CD14-positive monocyte (primary cell): ENCODE measurements around the gene C19orf33. TPM values are rescaled to one million over a fixed set of nuclear protein-coding genes. Genes with fewer than 3 reads are reported as not detected.
"Not testable (repeated sequence)": the region's sequence is repeated elsewhere in the genome, so short reads cannot be mapped to it uniquely, and the experiment has no call there.

Source experiments
- DNase-seq, 3 donors: peaks; one replicate each; pipeline ENCODE4 v3.0.0-alpha.2; 2011 to 2022
- H2AFZ ChIP-seq: 2 replicates; pipeline ENCODE4 v1.6.0; 2012; ENCODE audit warnings: mild to moderate bottlenecking, low read depth, low read length, inconsistent platforms; ENCODE audit not compliant: insufficient read depth, poor library complexity, severe bottlenecking
- H3K27ac ChIP-seq, 2 donors: 1 replicate in 1 of 2; 2 replicates in 1 of 2; pipeline ENCODE4 v1.5.1; 2012 to 2013; ENCODE audit warnings: low read length in 2 of 2, control low read depth in 1 of 2, inconsistent platforms in 1 of 2, low read depth in 1 of 2, mild to moderate bottlenecking in 1 of 2
- H3K27me3 ChIP-seq, 2 donors: one replicate each; pipeline versions ENCODE4 v1.6.0 to v1.6.1; 2011 to 2013; ENCODE audit warnings: low read length in 2 of 2; ENCODE audit not compliant: control insufficient read depth in 2 of 2, insufficient read depth in 2 of 2
- H3K36me3 ChIP-seq, 2 donors: replicated peaks in 1 of 2; 1 replicate in 1 of 2; 2 replicates in 1 of 2; pipeline versions ENCODE4 v1.5.1 to v1.6.1; 2012 to 2013; ENCODE audit warnings: low read length in 2 of 2, control low read depth in 1 of 2, inconsistent platforms in 1 of 2, mild to moderate bottlenecking in 1 of 2; ENCODE audit not compliant: insufficient read depth in 2 of 2, control insufficient read depth in 1 of 2
- H3K4me1 ChIP-seq, 2 donors: 1 replicate in 1 of 2; 2 replicates in 1 of 2; pipeline versions ENCODE4 v1.5.1 to v1.6.1; 2012 to 2013; ENCODE audit warnings: low read length in 2 of 2, control low read depth in 1 of 2, inconsistent platforms in 1 of 2, mild to moderate bottlenecking in 1 of 2, moderate library complexity in 1 of 2; ENCODE audit not compliant: insufficient read depth in 2 of 2, control insufficient read depth in 1 of 2
- H3K4me2 ChIP-seq: replicated peaks from 2 replicates; pipeline ENCODE3; 2012; ENCODE audit warnings: low read length, moderate library complexity, mild to moderate bottlenecking; ENCODE audit not compliant: poor library complexity, severe bottlenecking; ENCODE audit errors: extremely low read depth
- H3K4me3 ChIP-seq, 3 experiments: fragments of 200-600 bp in 1 of 3; sonication (generic) in 1 of 3; replicated peaks in 1 of 3; 1 replicate in 2 of 3; 2 replicates in 1 of 3; pipeline ENCODE4 v1.5.1; 2011 to 2013; ENCODE audit warnings: low read length in 3 of 3, mild to moderate bottlenecking in 3 of 3, control low read depth in 2 of 3, low read depth in 2 of 3, inconsistent platforms in 1 of 3, moderate library complexity in 1 of 3
- H3K79me2 ChIP-seq: 2 replicates; pipeline ENCODE4 v1.6.0; 2012; ENCODE audit warnings: mild to moderate bottlenecking, control low read depth, inconsistent platforms, low read length, moderate library complexity; ENCODE audit not compliant: insufficient read depth
- H3K9ac ChIP-seq: 2 replicates; pipeline ENCODE4 v1.6.0; 2017; ENCODE audit warnings: low read length, mild to moderate bottlenecking; ENCODE audit not compliant: insufficient read depth, poor library complexity, severe bottlenecking
- H3K9me3 ChIP-seq, 2 donors: replicated peaks in 1 of 2; 1 replicate in 1 of 2; 2 replicates in 1 of 2; pipeline versions ENCODE4 v1.5.1 to v1.6.1; 2012 to 2013; ENCODE audit warnings: low read length in 2 of 2, control low read depth in 1 of 2; ENCODE audit not compliant: control insufficient read depth in 1 of 2, insufficient read depth in 1 of 2
- H4K20me1 ChIP-seq: 2 replicates; pipeline ENCODE4 v1.6.0; 2012; ENCODE audit warnings: mild to moderate bottlenecking, low read length, control low read depth, moderate library complexity; ENCODE audit not compliant: insufficient read depth
- H3K27ac Mint-ChIP-seq, 7 donors: one replicate each; pipeline ENCODE4 v1.8.0; 2020; ENCODE audit warnings: mild to moderate bottlenecking in 7 of 7, mixed read lengths in 7 of 7, moderate library complexity in 6 of 7, inconsistent platforms in 2 of 7
- H3K27me3 Mint-ChIP-seq, 3 donors: one replicate each; pipeline ENCODE4 v1.8.0; 2021 to 2022; ENCODE audit warnings: low read depth in 3 of 3, mild to moderate bottlenecking in 3 of 3, mixed read lengths in 3 of 3, moderate library complexity in 3 of 3, inconsistent platforms in 1 of 3
- H3K36me3 Mint-ChIP-seq, 2 donors: one replicate each; pipeline ENCODE4 v1.8.0; 2020; ENCODE audit warnings: mixed read lengths in 2 of 2, inconsistent platforms in 1 of 2, mild to moderate bottlenecking in 1 of 2
- H3K4me1 Mint-ChIP-seq: one replicate; pipeline ENCODE4 v1.8.0; 2020; ENCODE audit warnings: mild to moderate bottlenecking, mixed read lengths
- H3K4me3 Mint-ChIP-seq, 2 donors: one replicate each; pipeline ENCODE4 v1.8.0; 2020; ENCODE audit warnings: mild to moderate bottlenecking in 2 of 2, mixed read lengths in 2 of 2, moderate library complexity in 1 of 2
- H3K9me3 Mint-ChIP-seq, 7 donors: one replicate each; pipeline ENCODE4 v1.8.0; 2020 to 2022; ENCODE audit warnings: mixed read lengths in 7 of 7, mild to moderate bottlenecking in 6 of 7, moderate library complexity in 6 of 7, inconsistent platforms in 2 of 7
- CTCF ChIP-seq: fragments of 200-600 bp; IDR thresholded peaks from one replicate; pipeline ENCODE4 v1.8.0; 2022; ENCODE audit warnings: antibody characterized with exemption, mild to moderate bottlenecking
- WGBS: methylation state at CpG from one replicate; pipeline ENCODE4 v1.1.5; 2013; ENCODE audit warnings: missing lambda C conversion rate; ENCODE audit not compliant: insufficient coverage; 5-methylcytosine and 5-hydroxymethylcytosine counted together
- intact Hi-C, 2 donors: fragments of 100-400 bp; cut with micrococcal nuclease; formaldehyde crosslinking; loops; one replicate each; pipeline versions ENCODE4 v1.15.0 to v1.15.1; 2023
- polyA minus RNA-seq: library from RNA; depleted of rRNA, polyadenylated mRNA; stranded (reverse); fragments of >200 nt; gene quantifications from 2 replicates; pipeline ENCODE4 v1.2.3, GENCODE V29; 2012
- polyA plus RNA-seq, 3 donors: library from polyadenylated mRNA; depleted of rRNA in 1 of 3; unstranded in 2 of 3; stranded (reverse) in 1 of 3; fragments of 300-500 nt in 2 of 3; fragments of >200 nt in 1 of 3; fragmentation: Illumina TruSeq in 2 of 3; gene quantifications; 1 replicate in 2 of 3; 2 replicates in 1 of 3; pipeline ENCODE4 v1.2.3, GENCODE V29; 2012 to 2021
- total RNA-seq, 12 experiments: library from RNA in 1 of 12; stranded (reverse) in 1 of 12; fragments of 120-200 nt in 1 of 12; gene quantifications; one replicate each; pipeline ENCODE4 v1.2.4 and lab custom pipeline; 2013 to 2026; ENCODE audit warnings: mixed read lengths in 6 of 12, inconsistent platforms in 1 of 12

Gene C19orf33
- total RNA-seq (2013) = 0.50 TPM
- polyA plus RNA-seq = under 1 TPM; 0.43 to 0.73 (median 0.69) TPM
- polyA minus RNA-seq = 0.69 and 1.3 TPM in 2 replicates
- 0 to 0.05 (median 0) reads per million in 11 experiments for total RNA-seq (lab: John Stamatoyannopoulos, UW)

GRCh38 chr19:38303517-38304351 is at the start of gene C19orf33:
TSS of gene C19orf33 (plus strand) at chr19:38304251. CDS start at chr19:38304262, 11 bp downstream.
- Histone ChIP-seq H3K4me3 (peak within 1 kb of the TSS in 1 of 3 experiments; percentile 51), H3K9me3 (no peaks in the 10 kb centered on the region), H3K4me2 (peak within 1 kb of the TSS; percentile 54), H2AFZ (peak within 1 kb of the TSS; percentile 59), H3K79me2 (no peaks in the 10 kb centered on the region), H3K9ac (peak within 1 kb of the TSS; percentile 40), H4K20me1 (no peaks in the 10 kb centered on the region), H3K36me3 (peaks cover 14 to 21% of the 10 kb centered on the region in 2 donors), H3K27me3 (no peaks in the 10 kb centered on the region), H3K27ac (no peak within 1 kb of the TSS), H3K4me1 (peaks cover 16 to 24% of the 10 kb centered on the region in 2 donors)
- Mint-ChIP-seq H3K4me3 (peak within 1 kb of the TSS; percentile 65 to 69), H3K36me3 (peaks cover 25 to 38% of the 10 kb centered on the region in 2 donors), H3K27ac (peak within 1 kb of the TSS in 1 of 7 donors; percentile 13), H3K27me3 (peaks cover 6 to 14% (median 9%) of the 10 kb centered on the region in 3 donors), H3K9me3 (peaks cover 0 to 3% (median 0%) of the 10 kb centered on the region in 7 donors), H3K4me1 (peaks cover 20% of the 10 kb centered on the region)
- intact Hi-C loops = no loop called here
- TF ChIP-seq CTCF = no peak
- DNase-seq = no peak
- 20% methylated on average over 21 of the region's 28 CpGs for WGBS

- no peak overlapping the region for H3K27ac ChIP-seq
- H2AFZ ChIP-seq = peak overlapping the region; percentile 50
- Mint-ChIP-seq H3K9me3 (peaks cover 0 to 6% (median 4%) of the 10 kb centered on the region in 7 donors), H3K4me1 (peaks cover 8% of the 10 kb centered on the region), H3K4me3 (peak overlapping the region in 1 of 2 donors; percentile 80), H3K27ac (peak overlapping the region in 1 of 7 donors; percentile 1), H3K27me3 (peaks cover 36 to 69% (median 51%) of the 10 kb centered on the region in 3 donors), H3K36me3 (peaks cover 0 to 2% of the 10 kb centered on the region in 2 donors)
- no peak overlapping the region for H3K4me2 ChIP-seq
- TF ChIP-seq CTCF = no peak
- H3K36me3 ChIP-seq = no peaks in the 10 kb centered on the region
- H3K9me3 ChIP-seq = peaks cover 0 to 7% of the 10 kb centered on the region in 2 donors
- peaks cover 11 to 41% of the 10 kb centered on the region in 2 donors for H3K27me3 ChIP-seq
- no peaks in the 10 kb centered on the region for H4K20me1 ChIP-seq
- H3K79me2 ChIP-seq = no peaks in the 10 kb centered on the region
- H3K9ac ChIP-seq = no peak overlapping the region
- no peak overlapping the region for H3K4me3 ChIP-seq
- DNase-seq = no peak
- WGBS = 58% methylated on average over 15 of the region's 17 CpGs
- intact Hi-C loops = no loop called here
- H3K4me1 ChIP-seq = peaks cover 2 to 8% of the 10 kb centered on the region in 2 donors
Observed at GRCh38 chr19:38255383-38256014, 48.6 kb upstream of the C19orf33 start.

GRCh38 chr19:38261942-38262341 is 42.1 kb upstream of the C19orf33 start:
- H3K36me3 Mint-ChIP-seq, H3K4me3 ChIP-seq, DNase-seq, H3K9me3 Mint-ChIP-seq, H3K9ac ChIP-seq, H3K4me2 ChIP-seq, intact Hi-C loops, H3K4me3 Mint-ChIP-seq, H3K36me3 ChIP-seq, H3K27ac ChIP-seq, H3K27ac Mint-ChIP-seq, H4K20me1 ChIP-seq, H3K9me3 ChIP-seq, H2AFZ ChIP-seq: not testable (repeated sequence)
- H3K27me3 ChIP-seq = peaks cover 3 to 12% of the 10 kb centered on the region in 2 donors
- WGBS = 92% methylated on average over 7 of the region's 12 CpGs
- Mint-ChIP-seq H3K27me3 (peaks cover 8 to 24% (median 23%) of the 10 kb centered on the region in 3 donors), H3K4me1 (peaks cover 32% of the 10 kb centered on the region)
- peaks cover 30 to 37% of the 10 kb centered on the region in 2 donors for H3K4me1 ChIP-seq
- peaks cover 14% of the 10 kb centered on the region for H3K79me2 ChIP-seq
